Activated CD4-positive, alpha-beta T cell treated with anti-CD3 and anti-CD28 coated beads, Interleukin-10, Interleukin-2, amounts not matched to agents 100 ng/mL and 50 ng/mL, durations not matched to agents 16 hours and 8 hours (primary cell): Measurements from ENCODE around the gene FUS.
"Not testable (repeated sequence)": the region's sequence is repeated elsewhere in the genome, so short reads cannot be mapped to it uniquely, and the experiment has no call there.

Source experiments
- DNase-seq: peaks from one replicate; pipeline ENCODE4 v3.0.0-alpha.2; 2020

Gene FUS

DNA sequence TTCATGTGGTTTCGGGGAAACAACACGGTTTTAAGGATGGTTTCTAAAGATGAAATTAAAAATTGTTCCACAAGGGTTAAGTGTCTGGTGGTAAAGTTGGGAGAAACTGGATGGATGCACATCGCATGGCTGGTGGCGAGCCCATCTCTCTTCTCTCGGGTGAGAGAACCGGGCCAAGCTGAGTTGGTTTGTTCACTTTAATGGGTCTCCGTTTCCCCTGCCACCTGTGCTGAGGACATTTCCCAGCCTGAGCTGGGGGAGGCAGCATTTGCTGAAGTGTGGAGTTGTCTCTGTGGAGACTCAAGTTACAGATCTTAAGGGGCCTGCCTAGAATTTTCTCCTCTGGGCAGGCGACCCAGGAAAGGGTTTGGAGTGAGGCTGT is 7.9 kb downstream of the FUS start:
- no peak for DNase-seq

DNA sequence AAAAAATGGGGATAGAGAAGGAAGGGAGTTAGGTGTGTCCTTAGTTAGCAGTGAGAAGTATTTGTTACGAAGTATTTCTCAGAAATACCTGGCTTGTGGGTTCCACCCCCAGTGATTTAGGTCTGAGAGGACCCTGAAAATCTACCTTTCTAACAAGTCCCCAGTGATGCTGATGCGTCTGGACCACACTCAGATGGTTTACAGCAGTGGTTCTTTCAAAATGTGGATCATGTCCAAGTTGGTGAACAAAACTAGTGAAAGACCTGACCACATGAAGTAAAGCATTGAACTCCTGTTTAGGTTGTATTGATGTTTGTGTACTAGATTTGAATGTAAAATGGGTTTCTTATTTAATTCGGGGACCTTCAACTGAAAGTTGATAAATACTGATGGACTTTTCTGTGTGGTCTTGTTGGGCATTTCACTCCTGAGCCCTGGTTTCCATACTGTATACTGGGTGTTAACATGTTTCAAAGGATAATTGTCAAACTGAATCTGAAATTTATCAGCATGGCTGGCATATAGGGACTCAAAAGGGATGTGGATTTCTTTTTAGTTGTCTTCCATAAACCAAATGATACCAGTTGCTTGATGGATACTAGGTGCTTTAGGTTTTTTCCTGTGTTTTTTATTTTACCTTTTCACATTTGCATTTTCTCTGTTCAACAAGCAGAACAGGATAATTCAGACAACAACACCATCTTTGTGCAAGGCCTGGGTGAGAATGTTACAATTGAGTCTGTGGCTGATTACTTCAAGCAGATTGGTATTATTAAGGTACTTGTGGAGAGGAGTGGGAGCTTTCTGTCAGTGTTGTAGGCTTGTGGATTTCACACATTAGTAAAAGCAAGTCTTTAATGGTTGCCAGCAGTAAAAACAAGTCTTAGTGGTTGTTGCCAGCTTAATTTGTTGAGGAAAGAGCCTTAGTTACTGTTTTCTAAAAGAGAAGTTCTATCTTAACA is 8.8 kb downstream of the FUS start:
- DNase-seq, result no peak

DNA sequence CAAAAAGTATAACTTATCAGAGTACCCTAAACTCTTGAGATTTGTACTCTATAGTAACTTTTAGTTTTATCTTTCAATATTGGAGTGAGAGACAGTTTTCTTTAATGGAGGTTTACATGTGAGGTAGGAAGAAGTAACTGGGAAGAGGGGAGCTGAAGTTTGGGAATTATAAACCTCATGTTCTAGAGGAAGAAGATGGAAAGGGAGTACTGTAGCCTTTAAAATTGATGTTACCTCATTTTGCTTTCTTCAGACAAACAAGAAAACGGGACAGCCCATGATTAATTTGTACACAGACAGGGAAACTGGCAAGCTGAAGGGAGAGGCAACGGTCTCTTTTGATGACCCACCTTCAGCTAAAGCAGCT is 9.5 kb downstream of the FUS start:
- no peak for DNase-seq

DNA sequence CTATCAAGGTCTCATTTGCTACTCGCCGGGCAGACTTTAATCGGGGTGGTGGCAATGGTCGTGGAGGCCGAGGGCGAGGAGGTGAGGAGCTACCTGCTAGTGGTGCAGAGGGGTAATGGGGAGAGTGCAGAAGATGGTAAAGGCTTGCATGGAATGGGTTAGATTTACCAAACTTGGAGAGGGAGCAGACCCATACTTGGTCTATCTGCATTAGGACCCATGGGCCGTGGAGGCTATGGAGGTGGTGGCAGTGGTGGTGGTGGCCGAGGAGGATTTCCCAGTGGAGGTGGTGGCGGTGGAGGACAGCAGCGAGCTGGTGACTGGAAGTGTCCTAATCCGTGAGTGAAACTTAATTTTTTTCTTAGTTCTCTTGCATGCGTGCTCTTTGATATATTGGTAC is 10.1 kb downstream of the FUS start:
- DNase-seq, result no peak

DNA sequence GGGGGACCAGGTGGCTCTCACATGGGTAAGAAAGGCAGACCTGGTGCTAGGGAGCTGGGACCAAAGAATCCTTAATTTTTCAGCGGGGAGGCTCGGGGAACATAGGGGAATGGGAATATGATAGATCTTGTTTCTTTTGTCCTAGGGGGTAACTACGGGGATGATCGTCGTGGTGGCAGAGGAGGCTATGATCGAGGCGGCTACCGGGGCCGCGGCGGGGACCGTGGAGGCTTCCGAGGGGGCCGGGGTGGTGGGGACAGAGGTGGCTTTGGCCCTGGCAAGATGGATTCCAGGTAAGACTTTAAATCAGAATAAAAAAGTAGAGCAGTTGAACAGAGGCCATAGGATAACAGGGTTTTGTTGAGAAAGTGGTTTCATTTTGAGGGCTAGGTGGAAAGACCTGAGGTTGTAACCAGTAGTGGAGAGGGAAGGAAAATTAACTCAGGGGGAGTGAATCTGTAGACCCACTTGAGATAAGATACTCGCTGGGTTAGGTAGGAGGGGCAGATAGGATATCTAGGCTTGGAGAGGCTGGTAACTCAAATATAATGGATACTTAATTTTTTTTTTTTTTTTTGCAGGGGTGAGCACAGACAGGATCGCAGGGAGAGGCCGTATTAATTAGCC is 11.0 kb downstream of the FUS start:
- DNase-seq, result no peak

DNA sequence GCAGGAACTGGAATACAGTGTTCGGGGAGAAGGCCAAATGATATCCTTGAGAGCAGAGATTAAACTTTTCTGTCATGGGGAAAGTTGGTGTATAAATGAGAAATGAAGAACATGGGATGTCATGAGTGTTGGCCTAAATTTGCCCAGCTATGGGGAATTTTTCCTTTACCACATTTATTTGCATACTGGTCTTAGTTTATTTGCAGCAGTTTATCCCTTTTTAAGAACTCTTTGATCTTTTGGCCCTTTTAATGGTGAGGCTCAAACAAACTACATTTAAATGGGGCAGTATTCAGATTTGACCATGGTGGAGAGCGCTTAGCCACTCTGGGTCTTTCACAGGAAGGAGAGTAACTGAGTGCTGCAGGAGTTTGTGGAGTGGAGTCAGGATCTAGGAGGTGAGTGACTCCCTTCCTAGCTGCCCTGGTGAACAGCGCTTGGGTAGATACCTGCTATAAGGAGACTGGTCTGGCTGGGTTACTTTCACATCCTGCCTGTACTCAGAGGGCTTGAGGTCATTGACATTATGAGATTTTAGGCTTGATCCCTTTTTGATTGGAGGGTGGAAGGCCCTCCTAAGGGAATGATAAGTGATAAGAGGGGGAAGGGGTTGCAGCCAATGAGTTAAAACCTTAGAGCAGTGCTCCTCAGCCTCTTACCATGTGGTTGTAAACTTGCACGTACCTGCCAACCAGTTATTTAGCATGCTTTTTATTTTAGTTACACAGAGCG is 11.9 kb downstream of the FUS start:
- no peak for DNase-seq

DNA sequence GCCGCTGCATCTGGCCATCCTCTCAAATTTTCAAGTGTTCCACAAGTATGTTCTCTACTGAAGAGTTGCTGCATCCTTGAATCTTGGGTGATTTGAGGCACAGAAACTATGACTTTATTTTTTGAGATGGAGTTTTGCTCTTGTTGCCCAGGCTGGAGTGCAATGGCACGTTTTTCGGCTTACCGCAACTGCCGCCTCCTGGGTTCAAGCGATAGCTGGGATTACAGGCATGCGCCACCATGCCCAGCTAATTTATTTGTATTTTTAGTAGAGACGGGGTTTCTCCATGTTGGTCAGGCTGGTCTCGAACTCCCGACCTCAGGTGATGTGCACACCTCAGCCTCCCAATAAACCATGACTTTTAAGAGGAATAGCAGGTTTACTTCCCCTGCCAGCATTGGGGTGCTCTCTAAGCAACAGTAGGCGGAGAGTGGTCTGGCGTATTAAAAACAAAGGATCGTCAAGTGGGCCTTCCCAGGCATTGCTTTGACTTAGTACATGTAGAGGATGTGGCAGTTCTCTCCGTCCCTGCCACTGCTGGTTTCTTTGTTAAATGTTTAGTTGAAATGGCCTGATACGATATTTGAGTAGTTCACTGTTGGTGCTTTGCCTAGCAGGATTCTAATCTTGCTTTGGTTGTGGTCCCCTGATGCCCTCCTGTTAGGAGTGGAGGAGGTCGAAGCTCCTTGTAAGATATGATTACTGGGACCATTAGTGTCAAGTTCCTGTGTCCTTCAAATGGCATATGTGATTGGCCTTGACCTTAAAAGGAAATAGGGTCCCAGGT is 13.1 kb downstream of the FUS start:
- no peak for DNase-seq

DNA sequence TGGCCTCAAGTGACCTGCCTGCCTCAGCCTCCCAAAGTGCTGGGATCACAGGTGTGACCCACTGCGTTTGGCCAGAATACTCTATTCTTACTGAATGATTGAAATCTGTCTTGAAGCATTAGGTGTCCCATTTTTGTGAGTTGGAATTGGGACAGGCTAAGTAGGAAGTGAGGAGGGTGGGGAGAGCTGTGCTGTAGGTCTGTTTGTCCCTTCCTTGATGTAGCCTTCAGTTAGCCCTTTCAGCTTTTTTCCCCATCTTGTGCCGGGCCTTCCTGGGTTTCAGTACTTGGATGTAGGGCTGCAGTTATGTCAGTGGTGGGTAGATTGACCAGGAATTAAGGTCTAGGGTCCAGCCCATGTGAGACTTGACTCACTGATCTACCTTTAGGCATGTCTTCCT is 13.9 kb downstream of the FUS start:
- DNase-seq, result no peak

DNA sequence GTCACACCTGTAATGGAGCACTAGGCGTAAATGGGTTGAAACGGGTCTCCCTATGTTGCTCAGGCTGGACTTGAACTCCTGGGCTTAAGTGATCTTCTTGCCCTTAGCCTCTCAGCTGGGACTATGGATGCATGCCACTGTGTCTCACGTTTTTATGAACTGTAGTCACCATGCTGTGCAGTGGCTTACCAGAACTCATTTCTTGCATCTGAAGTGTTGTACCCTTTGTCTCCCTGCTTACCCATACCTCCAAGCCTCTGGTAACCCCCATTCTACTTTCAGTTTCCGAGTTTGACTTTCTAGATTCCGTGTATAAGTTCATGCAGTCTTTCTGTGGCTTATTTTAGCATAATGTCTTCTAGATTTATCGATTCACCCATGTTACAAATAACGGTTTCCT is 15.0 kb downstream of the FUS start:
- no peak for DNase-seq

DNA sequence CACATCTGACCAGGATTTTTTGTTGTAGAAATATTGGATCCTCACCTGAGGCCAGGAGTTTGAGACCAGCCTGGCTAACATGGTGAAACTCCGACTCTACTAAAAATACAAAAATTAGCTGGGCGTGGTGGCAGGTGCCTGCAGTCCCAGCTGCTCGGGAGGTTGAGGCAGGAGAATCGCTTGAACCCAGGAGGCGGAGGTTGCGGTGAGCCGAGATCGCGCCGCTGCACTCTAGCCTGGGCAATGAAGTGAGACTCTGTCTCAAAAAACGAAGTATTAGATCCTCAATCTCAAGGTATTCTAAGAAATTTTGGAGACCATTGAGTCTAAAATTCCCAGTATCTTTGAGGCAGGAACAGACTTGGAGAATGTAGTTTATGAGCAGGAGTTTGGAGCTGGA is 15.9 kb downstream of the FUS start:
- not testable (repeated sequence) for DNase-seq

DNA sequence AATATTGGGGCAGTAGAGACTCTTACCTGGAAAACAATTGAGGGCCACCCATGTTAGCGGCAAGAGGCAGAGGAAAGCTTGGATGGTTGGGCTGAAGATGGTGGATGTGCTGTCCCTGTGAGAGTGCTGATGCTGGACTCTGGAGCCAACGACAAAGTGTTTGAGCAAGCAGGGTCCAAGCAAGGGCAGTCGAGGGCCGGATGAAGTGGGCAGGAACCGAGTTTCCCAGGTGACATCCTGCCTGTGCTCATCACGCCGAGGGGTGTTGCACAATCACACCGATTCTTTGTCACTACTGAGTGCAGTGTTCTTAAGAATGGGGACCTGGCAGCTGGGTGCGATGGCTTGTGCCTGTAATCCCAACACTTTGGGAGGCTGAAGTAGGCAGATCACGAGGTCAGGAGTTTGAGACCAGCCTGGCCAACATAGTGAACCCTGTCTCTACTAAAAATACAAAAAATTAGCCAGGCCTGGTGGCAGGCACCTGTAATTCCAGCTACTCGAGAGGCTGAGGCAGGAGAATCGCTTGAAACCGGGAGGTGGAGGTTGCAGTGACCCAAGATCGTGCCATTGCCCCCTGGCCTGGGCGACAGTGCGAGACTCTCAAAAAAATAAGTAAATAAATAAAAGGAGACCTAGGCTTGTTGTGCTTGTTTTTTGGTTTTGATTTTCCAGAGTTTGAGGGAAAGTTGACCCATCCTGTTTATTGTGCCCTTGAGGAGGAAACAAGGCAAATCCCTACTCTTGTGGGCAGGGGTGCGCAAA is 16.6 kb downstream of the FUS start:
- no peak for DNase-seq

DNA sequence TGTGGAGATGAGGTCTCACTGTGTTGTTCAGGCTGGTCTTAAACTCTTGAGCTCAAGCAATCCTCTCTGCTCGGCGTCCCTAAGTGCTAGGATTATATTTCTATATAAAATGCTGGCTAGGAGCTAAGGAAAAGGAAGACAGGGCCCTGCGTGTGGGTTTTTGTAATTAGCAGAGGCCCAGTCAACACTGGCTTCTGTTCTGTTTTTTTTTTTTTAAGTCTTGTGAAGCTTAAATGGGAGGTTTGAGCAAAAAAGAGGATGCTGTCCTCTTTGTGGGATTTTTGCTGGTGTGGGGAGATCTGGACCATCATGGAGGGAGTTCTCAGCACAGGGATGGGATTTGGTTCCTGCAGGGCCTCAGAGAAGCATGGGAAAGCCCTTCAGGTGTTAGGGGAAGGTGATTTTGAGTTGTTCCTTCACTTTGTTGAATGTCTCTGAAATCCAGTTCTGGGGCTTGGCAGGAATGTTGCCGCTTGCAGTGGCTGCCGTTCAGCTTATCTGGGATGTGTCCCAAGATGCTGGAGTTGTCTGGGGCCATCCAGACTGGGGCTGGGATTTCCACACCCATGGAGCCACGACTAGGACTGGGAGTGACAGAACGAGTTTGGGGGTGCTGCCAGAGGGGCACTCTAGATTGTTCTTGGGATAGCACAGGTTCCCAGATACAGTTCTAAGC is 18.4 kb downstream of the FUS start:
- no peak for DNase-seq

DNA sequence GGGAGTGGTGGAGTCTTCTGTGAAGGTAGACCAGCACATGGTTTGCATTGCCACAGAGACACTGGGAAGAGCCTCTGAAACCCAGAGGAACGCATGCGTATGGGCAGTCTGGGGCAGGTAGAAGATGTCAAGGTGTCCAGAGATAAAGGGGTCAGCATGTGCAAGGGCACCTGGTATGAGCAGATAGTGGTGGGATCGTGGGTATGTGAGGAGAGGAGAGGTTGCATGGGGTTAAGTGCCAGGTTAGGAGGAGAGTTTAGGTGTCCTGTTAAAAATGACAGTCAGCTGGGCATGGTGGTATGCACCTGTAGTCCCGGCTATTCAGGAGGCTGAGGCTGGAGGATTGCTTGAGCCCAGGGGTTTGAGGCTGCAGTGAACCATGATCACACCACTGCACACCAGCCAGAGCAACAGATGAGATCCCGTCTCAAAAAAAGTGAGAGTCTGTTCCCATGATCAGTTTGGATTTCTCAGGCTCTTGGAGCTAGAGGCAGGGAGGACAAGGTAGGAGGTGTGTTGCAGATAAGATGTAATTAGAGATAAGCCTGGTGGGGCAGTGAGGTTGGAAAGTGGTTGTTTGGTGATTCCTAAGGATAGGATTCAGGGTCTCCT is 19.6 kb downstream of the FUS start:
- no peak for DNase-seq

DNA sequence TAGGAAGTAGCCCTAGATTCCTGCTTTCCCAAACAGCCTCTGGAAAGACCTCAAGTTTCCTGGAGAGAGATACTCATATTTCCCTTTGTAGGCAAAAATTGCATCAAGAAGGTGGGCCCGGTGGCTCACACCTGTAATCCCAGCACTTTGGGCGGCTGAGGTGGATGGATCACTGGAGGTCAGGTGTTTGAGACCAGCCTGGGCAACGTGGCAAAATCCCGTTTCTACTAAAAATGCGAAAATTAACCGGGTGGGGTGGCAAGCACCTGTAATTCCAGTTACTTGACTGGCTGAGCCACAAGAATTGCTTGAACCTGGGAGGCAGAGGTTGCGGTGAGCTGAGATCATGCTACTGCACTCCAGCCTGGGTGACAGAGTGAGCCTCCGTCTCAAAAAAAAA is 20.2 kb downstream of the FUS start:
- not testable (repeated sequence) for DNase-seq

DNA sequence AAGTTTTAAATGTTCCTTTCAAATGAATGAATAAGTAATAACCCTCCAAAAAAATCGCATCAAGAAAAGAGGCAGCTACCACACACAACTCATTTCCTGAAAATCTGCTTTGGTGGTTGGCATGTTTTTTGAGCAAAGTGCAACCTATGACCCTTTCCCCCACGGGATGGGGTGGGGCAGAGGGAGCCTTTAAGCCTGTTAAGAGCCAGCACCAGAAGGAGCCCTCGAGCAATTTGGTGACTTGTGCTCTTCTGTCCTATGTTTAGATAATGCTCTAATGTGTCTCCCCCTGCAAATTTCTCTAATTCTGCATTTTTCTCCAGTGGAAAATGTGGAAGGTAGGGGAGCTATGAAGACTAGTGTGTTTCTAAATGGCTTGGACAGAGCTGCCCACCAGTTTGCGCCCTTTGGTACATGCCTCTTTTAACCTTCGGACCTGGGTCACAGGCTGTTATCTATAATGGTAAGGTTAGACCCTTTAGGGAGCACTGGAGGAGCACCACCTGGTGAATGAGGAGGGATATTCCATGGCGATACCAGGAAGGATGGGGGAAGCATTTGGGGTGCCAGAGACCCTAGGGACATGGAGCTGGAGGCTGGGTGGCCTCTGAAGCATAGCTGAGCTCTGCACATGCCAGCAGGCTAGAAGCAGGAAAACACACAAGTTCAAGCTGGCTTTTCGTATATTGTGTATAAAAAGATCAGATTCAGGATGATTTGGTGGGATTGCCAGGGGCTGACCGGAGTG is 21.1 kb downstream of the FUS start:
- DNase-seq, result peak; percentile 63

DNA sequence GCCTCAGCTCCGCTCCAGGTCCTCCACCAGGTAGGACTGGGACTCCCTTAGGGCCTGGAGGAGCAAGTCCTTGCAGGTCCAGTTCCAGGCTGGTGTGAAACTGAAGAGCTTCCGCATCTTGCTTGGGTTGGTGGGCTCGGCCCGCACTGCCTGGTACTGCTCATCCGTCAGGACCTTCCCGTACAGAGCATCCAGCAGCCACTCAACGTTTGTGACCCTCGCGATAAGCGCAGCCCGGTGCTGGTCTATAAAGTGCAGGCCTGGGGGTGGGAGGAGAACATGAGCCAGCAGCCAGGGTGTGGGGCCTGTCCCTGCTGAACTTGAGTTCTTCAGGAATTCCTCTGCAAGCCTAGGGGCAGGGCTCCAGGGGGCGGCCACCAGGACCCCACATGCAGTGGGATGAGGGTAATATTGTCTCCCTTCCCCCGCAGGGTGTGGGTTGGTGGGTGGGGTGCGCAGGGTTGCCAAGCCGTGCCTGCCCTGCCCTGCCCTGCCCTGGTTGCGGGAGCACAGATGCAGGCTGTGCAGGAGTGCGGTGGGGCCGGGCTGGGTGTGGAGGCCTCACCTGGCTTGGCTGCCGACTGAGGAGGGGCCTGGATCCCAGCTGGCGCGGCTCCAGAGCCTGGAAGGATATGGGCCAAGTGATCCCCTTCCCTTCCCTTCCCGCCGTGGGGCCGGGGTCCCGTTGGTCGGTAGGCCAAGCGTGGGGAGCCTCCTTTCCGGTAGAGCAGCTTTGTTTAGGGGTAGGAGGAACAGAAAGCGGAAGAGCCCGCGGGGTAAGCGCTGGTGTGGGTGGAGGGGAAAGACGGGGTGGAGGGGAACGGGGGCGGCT is 21.9 kb downstream of the FUS start:
- DNase-seq, result peak; percentile 47

DNA sequence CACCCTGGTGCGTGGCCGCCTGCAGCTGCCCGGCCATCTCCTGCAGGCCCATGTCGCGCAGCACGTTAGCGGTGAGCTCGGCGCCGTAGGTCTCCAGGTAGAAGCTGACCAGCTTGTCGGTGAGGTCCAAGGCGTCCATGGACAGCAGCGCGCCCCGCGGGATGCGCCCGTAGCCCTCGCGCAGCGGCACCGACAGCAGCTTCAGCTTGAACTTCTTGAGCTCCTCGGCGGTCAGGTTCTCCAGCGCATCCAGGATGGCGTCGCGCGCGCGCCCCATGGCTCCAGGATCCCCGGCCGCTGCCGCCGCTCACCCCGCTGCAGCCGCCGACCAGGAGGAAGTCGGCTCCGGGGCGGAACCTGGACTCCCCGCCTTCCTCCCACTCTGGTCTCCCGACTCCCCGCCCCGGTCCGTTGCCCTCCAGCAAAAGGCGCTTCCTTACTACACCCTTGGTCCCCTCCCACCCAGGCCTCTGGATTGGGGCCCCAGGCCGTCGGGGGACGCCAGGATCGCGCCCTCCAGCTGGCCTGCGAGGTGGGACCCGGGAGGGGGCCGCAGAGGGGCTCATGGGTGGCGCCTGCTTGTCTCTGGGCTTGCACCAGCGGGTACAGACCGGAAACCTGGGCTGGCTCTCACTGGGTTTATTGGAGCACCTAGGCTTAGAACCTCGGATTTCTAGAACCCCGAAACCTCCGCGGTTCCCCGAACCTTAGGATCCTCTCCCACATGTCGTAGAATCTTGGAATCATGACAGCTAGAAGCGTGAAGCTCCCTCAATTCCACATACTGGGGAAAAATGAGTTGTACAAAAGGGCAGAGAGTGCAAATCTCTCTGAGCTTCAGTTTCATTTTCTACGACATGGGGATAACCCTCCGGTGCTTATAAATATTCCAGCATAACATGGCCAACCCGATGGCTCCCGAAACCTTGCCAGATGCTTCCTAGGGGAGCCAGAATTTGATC is 22.8 kb downstream of the FUS start, which contains the start of gene PYCARD:
TSS of gene PYCARD (minus strand) at position 347 of the 962 bp plus-strand sequence. CDS start at position 277, 70 bp downstream.
- DNase-seq, result peak; percentile 43
